Pancreas (tissue), 10 donors: ENCODE measurements around the gene AIF1. TPM values are rescaled to one million over a fixed set of nuclear protein-coding genes. Genes with fewer than 3 reads are reported as not detected.

Experiments used
- ATAC-seq, 4 donors: fragments of 200-7000 bp; cut with Tn5 transposase; one replicate each; pipeline versions ENCODE4 v1.8.0 to v1.9.1; 2020; ENCODE audit warnings: mild to moderate bottlenecking in 4 of 4, moderate library complexity in 4 of 4
- DNase-seq, 6 donors: peaks; one replicate each; pipeline ENCODE4 v3.0.0-alpha.2; 2020
- FAIRE-seq: peaks from 2 replicates; lab custom pipeline; 2012; peaks lifted over from hg19 to GRCh38; lab: Jason Lieb, UNC
- H3K27ac ChIP-seq, 4 donors: fragments of 200-600 bp; sonication (generic); 1 replicate in 3 of 4; 2 replicates in 1 of 4; pipeline versions ENCODE4 v1.5.0 to v1.8.0; 2020
- H3K27me3 ChIP-seq, 4 donors: fragments of 200-600 bp; one replicate each; pipeline ENCODE4 v1.8.0; 2021
- H3K36me3 ChIP-seq, 3 donors: fragments of 200-600 bp; sonication (generic) in 1 of 3; one replicate each; pipeline versions ENCODE4 v1.5.0 to v1.8.0; 2020 to 2021
- H3K4me1 ChIP-seq, 3 donors: fragments of 200-600 bp; one replicate each; pipeline ENCODE4 v1.8.0; 2021
- H3K4me3 ChIP-seq, 4 donors: fragments of 200-600 bp; sonication (generic) in 2 of 4; one replicate each; pipeline versions ENCODE4 v1.5.0 to v1.8.0; 2020 to 2021
- H3K9me3 ChIP-seq, 4 donors: fragments of 200-600 bp; one replicate each; pipeline ENCODE4 v1.8.0; 2021
- WGBS, 2 donors: extraction: QIAGEN DNeasy Blood & Tissue Kit; methylation state at CpG; one replicate each; pipeline ENCODE4 v1.1.7; 2013; 5-methylcytosine and 5-hydroxymethylcytosine counted together
- intact Hi-C, 3 donors: fragments of 100-400 bp; cut with DNase I; formaldehyde crosslinking; loops; one replicate each; pipeline versions ENCODE4 v1.11.1 to v1.14.2; 2022
- polyA plus RNA-seq, 2 donors: library from polyadenylated mRNA; stranded (reverse); fragments of 200-250 nt; gene quantifications; one replicate each; pipeline ENCODE4 v1.2.3, GENCODE V29; 2013
- total RNA-seq, 6 donors: library from RNA; stranded (reverse); fragmentation: NEBNext Ultra II Directional in 4 of 6; extraction: Animal tissue kit (Norgen Biotek cat#: 25700) in 4 of 6; gene quantifications; one replicate each; pipeline versions ENCODE4 v1.2.1 to v1.2.4, GENCODE V29; 2021 to 2023
- TF ChIP-seq, protein P1 (sequence below), 4 donors: fragments of 200-600 bp; sonication (generic) in 3 of 4; IDR thresholded peaks; one replicate each; pipeline versions ENCODE4 v1.5.0 to v1.8.0; 2021; ENCODE audit warnings: antibody characterized with exemption in 4 of 4
- donor health status: healthy with polysubstance abuse.
- donor health status: DM: no; HTN: no; CAD: no; lungs with moderate emphysema.
- donor health status: DM: no; HTN: no; CAD: no.
- donor health status: control.
- donor health status: control.
- donor health status: Bipolar disorder and iron deficiency.
- donor health status: DM: yes; HTN: yes; CAD: no.
- donor health status: DM: no; HTN: no; CAD: no.
- donor health status: DM: no; HTN: no; CAD: no.
- donor health status: DM: yes; HTN: yes; CAD: no.

AIF1 gene
- total RNA-seq = 10 to 100 TPM in 2 of 6 donors, 1 to 10 TPM in 4; 1.1 to 18.6 (median 5.3) TPM
- polyA plus RNA-seq = 10 to 100 TPM; 16.2 to 16.4 TPM

DNA sequence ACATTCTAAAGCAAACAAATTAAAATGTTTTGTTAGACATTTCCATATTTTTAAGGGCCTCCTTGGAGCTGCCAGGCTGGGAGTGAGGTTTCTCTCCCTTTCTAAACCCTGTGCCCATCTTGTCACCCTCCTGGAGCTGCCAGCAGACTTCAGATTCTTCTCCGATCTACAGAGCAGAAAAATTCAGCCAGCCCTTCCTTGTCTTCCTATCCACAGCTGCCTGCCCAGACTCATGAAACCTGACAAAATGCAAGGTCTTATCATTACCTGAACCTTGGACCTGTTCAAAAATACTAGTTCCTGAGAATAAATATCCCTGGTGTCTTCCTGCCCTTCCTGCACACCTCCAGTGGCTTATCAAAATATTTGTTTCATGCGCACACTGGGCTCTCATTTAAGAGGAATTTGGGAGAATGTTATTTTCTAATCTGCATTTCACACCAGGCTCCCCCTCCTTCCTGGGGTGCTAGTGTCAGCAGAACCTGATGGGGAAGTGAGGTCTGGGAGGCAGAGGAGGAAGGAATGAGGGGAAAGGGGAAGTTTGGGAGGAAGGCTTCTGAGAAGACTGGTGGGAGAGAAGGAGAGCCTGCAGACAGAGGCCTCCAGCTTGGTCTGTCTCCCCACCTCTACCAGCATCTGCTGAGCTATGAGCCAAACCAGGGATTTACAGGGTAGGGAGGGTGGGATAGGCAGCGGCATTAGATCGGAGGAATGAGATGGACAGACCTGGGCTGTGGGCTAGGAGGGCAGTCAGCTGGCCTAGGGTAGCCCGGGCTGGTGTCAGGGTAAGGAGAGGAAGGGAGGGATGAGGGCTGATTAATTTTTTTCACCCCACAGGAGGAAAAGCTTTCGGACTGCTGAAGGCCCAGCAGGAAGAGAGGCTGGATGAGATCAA is at the start of gene AIF1:
AIF1 (plus strand) TSS at position 551 of the 895 bp plus-strand sequence; CDS start at position 647, 96 bp downstream.
- DNase-seq (no peak), FAIRE-seq (no peak), ATAC-seq (peak in 3 of 4 donors; percentile 9 to 25 (median 19))
- Histone ChIP-seq H3K4me1 (no peaks in the 10 kb centered on the region), H3K36me3 (no peaks in the 10 kb centered on the region), H3K27ac (peak within 1 kb of the TSS in 2 of 4 donors; percentile 2 to 15), H3K9me3 (no peaks in the 10 kb centered on the region), H3K27me3 (no peaks in the 10 kb centered on the region), H3K4me3 (peak within 1 kb of the TSS in 1 of 4 donors; percentile 20)
- TF ChIP-seq, protein P1, sequence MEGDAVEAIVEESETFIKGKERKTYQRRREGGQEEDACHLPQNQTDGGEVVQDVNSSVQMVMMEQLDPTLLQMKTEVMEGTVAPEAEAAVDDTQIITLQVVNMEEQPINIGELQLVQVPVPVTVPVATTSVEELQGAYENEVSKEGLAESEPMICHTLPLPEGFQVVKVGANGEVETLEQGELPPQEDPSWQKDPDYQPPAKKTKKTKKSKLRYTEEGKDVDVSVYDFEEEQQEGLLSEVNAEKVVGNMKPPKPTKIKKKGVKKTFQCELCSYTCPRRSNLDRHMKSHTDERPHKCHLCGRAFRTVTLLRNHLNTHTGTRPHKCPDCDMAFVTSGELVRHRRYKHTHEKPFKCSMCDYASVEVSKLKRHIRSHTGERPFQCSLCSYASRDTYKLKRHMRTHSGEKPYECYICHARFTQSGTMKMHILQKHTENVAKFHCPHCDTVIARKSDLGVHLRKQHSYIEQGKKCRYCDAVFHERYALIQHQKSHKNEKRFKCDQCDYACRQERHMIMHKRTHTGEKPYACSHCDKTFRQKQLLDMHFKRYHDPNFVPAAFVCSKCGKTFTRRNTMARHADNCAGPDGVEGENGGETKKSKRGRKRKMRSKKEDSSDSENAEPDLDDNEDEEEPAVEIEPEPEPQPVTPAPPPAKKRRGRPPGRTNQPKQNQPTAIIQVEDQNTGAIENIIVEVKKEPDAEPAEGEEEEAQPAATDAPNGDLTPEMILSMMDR (IDR thresholded peaks at IDR 0.05) = no peak
- 60 to 65% methylated on average over 6 of the region's 6 CpGs for WGBS, 2 donors
- intact Hi-C loops = no loop called here

DNA sequence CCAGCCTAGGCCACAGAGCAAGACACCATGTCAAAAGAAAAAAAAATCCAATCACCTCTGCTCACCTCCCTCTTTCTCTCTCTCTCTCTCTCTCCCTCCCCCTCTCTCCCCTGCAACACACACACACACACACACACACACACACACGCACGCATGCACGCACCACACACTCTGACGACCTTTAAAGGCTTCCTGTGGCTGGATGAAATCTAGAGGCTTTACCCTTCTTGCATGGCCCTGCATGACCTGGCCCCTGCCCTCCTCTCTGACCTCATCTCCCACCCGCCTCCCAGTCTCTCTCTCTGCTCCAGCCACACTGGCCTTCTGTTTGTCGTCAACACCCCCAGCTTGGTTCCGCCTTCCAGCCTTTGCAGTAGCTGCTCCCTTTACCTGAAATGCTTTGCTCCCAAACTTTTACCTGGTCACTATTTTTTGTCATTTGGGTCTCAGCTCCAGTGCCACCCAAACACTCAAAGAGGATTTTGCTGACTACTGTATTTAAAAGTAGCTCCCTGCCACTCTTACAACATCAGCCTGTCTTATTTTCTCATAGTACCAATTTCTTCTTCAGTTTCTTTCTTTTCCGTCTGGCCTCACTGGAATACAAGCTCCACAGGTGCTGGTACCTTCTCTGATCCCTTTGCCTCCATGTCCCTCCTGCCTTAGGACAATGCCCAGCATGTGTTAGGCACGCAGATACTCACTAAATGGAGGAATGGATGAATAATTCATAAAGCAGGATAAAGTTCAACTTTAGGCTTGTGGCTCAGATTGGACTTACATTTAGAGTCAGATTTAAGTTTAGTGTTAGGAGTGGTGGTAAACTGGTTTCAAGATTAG is 47.3 kb upstream of the AIF1 start:
- Histone ChIP-seq H3K4me1 (no peaks in the 10 kb centered on the region), H3K27me3 (no peaks in the 10 kb centered on the region), H3K27ac (no peak overlapping the region), H3K9me3 (no peaks in the 10 kb centered on the region), H3K36me3 (no peaks in the 10 kb centered on the region), H3K4me3 (no peak overlapping the region)
- no peak for FAIRE-seq
- intact Hi-C loops = no loop called here
- TF ChIP-seq, protein P1 (IDR thresholded peaks at IDR 0.05) = no peak
- no peak for ATAC-seq
- no peak for DNase-seq
- 37 to 46% methylated on average over 9 of the region's 9 CpGs for WGBS, 2 donors

DNA sequence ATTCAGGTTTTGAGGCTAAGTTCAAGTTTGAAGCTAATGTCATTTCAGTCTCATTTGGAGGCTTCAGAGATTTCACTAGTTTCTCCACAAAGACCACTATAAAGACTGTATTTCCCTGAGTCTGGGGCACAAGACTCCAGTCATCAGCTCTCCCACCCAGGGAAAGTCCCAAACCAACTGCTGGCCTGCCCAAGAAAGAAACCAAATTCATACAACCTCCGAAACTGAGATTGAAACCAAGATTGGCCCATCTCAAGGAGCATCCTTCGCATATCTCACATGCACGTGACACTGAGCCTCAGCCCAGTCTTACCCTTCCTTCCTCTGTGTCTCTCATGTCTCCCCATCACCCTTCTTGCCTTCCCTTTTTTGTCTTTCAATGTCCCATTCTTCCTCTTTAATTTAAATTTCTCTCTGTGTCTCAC is 46.5 kb upstream of the AIF1 start:
- peak in 2 of 4 donors; percentile 45 to 73 for ATAC-seq
- intact Hi-C loops = no loop called here
- WGBS, 2 donors = 60 to 75% methylated on average over 3 of the region's 3 CpGs
- no peak overlapping the region for H3K27ac ChIP-seq
- DNase-seq = no peak
- H3K9me3 ChIP-seq = no peaks in the 10 kb centered on the region
- no peaks in the 10 kb centered on the region for H3K4me1 ChIP-seq
- FAIRE-seq = no peak
- H3K36me3 ChIP-seq = no peaks in the 10 kb centered on the region
- H3K4me3 ChIP-seq = no peak overlapping the region
- TF ChIP-seq, protein P1 (IDR thresholded peaks at IDR 0.05) = no peak
- no peaks in the 10 kb centered on the region for H3K27me3 ChIP-seq

DNA sequence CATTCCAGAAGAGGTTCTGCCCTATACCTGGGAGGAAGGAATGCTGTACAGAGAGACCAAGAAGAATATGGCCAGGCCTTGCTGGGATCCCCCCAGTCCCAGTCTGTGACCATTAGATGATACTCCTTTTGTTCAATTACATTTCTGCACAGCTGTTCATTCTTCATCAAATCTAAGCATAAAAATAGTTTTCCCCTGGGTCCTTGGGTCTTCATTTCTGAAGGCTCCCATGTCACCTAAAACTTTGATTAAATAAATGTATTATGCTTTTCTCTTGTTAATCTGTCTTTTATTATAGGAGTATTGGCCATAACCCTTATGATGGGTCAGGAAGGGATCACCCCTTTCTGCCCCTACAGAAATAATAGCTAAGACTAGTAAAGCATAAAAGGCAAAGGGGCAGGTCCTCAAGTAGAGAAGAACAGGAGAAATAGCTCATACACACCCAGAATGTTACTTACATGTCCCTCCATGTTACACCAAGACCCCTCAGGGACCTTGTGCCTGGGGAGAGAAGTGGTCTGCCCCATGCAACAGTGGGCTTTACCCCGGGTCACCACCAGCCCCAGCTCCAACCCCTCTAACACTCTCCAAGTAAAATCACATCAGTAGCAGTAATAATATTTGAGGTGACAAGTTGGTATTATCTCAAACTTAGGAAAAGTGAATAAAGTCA is 45.0 kb upstream of the AIF1 start:
- intact Hi-C loops = no loop called here
- WGBS, 2 donors = 43 to 48% methylated on average over 1 of the region's 1 CpG
- TF ChIP-seq, protein P1 (IDR thresholded peaks at IDR 0.05) = no peak
- Histone ChIP-seq H3K4me1 (no peaks in the 10 kb centered on the region), H3K4me3 (no peak overlapping the region), H3K27me3 (no peaks in the 10 kb centered on the region), H3K27ac (no peak overlapping the region), H3K36me3 (no peaks in the 10 kb centered on the region), H3K9me3 (no peaks in the 10 kb centered on the region)
- FAIRE-seq (no peak), DNase-seq (peak in 1 of 6 donors; percentile 2), ATAC-seq (no peak)
